Naive thymus-derived CD4-positive, alpha-beta T cell (primary cell): ENCODE measurements around the gene KIAA0232. TPM values are rescaled to one million over a fixed set of nuclear protein-coding genes. Genes with fewer than 3 reads are reported as not detected.

Experiments
- ATAC-seq: fragments of 150-1000 bp; cut with Tn5 transposase; 2 replicates; pipeline ENCODE4 v1.10.0; 2021; ENCODE audit warnings: mild to moderate bottlenecking, moderate library complexity
- CTCF ChIA-PET: fragments of 350-600 bp; sonication (Branson Sonifier 250); formaldehyde crosslinking; loops from one replicate; lab custom pipeline; 2021; ENCODE audit warnings: antibody characterized with exemption; lab: Charles Lee
- POLR2A ChIA-PET: fragments of 350-600 bp; sonication (Branson Sonifier 250); formaldehyde crosslinking; loops from one replicate; lab custom pipeline; 2021; ENCODE audit warnings: antibody characterized with exemption, inconsistent platforms; lab: Charles Lee
- DNase-seq, 9 donors: peaks; one replicate each; pipeline versions ENCODE4 v3.0.0 to v3.0.0-alpha.2; 2020 to 2022; ENCODE audit warnings: mixed read lengths in 1 of 9
- H3K27ac ChIP-seq: one replicate; pipeline ENCODE4 v1.7.0; 2013; ENCODE audit warnings: mild to moderate bottlenecking, low read depth, low read length, moderate library complexity
- H3K27me3 ChIP-seq, 2 donors: one replicate each; pipeline ENCODE4 v1.7.0; 2013; ENCODE audit warnings: low read length in 2 of 2, mild to moderate bottlenecking in 2 of 2, moderate library complexity in 2 of 2; ENCODE audit not compliant: control insufficient read depth in 2 of 2, insufficient read depth in 2 of 2
- H3K36me3 ChIP-seq, 3 experiments: 1 replicate in 2 of 3; 2 replicates in 1 of 3; pipeline ENCODE4 v1.7.0; 2013; ENCODE audit warnings: low read length in 3 of 3, mild to moderate bottlenecking in 3 of 3, moderate library complexity in 1 of 3; ENCODE audit not compliant: insufficient read depth in 3 of 3, control insufficient read depth in 2 of 3
- H3K4me1 ChIP-seq, 2 donors: one replicate each; pipeline ENCODE4 v1.7.0; 2013; ENCODE audit warnings: low read length in 2 of 2, mild to moderate bottlenecking in 2 of 2, moderate library complexity in 1 of 2; ENCODE audit not compliant: control insufficient read depth in 2 of 2, insufficient read depth in 2 of 2
- H3K4me3 ChIP-seq: 2 replicates; pipeline ENCODE4 v1.7.0; 2013; ENCODE audit warnings: mild to moderate bottlenecking, low read length
- H3K9me3 ChIP-seq, 3 experiments: 1 replicate in 2 of 3; 2 replicates in 1 of 3; pipeline ENCODE4 v1.7.0; 2013; ENCODE audit warnings: low read length in 3 of 3; ENCODE audit not compliant: control insufficient read depth in 2 of 3
- H3K27ac Mint-ChIP-seq, 9 donors: one replicate each; pipeline ENCODE4 v1.8.0; 2020 to 2022; ENCODE audit warnings: mixed read lengths in 9 of 9, mild to moderate bottlenecking in 8 of 9, moderate library complexity in 5 of 9, inconsistent platforms in 2 of 9
- H3K27me3 Mint-ChIP-seq, 5 donors: one replicate each; pipeline ENCODE4 v1.8.0; 2021 to 2022; ENCODE audit warnings: mixed read lengths in 5 of 5, mild to moderate bottlenecking in 1 of 5
- H3K36me3 Mint-ChIP-seq, 5 donors: one replicate each; pipeline ENCODE4 v1.8.0; 2020 to 2022; ENCODE audit warnings: mixed read lengths in 5 of 5, mild to moderate bottlenecking in 3 of 5, inconsistent platforms in 1 of 5
- H3K4me1 Mint-ChIP-seq, 7 donors: one replicate each; pipeline ENCODE4 v1.8.0; 2020 to 2022; ENCODE audit warnings: mixed read lengths in 7 of 7, mild to moderate bottlenecking in 3 of 7, inconsistent platforms in 1 of 7
- H3K4me3 Mint-ChIP-seq, 10 donors: one replicate each; pipeline ENCODE4 v1.8.0; 2020 to 2022; ENCODE audit warnings: mild to moderate bottlenecking in 10 of 10, mixed read lengths in 10 of 10, moderate library complexity in 6 of 10, inconsistent platforms in 2 of 10
- H3K9me3 Mint-ChIP-seq, 11 donors: one replicate each; pipeline ENCODE4 v1.8.0; 2020 to 2022; ENCODE audit warnings: mixed read lengths in 11 of 11, mild to moderate bottlenecking in 4 of 11, inconsistent platforms in 1 of 11, moderate library complexity in 1 of 11
- intact Hi-C, 2 donors: fragments of 100-400 bp; cut with micrococcal nuclease; formaldehyde crosslinking; loops; one replicate each; pipeline ENCODE4 v1.15.1; 2023
- polyA plus RNA-seq, 2 donors: library from polyadenylated mRNA; unstranded; fragments of 300-500 nt; fragmentation: Illumina TruSeq; gene quantifications; one replicate each; pipeline ENCODE4 v1.2.3, GENCODE V29; 2021
- total RNA-seq, 6 experiments: library from RNA in 5 of 6; stranded (reverse) in 5 of 6; gene quantifications; 1 replicate in 5 of 6; 2 replicates in 1 of 6; pipeline ENCODE4 v1.2.3 and lab custom pipeline; 2021 to 2026

Gene KIAA0232
- total and polyA plus RNA-seq, 7 experiments from 2014 or later: 12.0 to 24.2 (median 17.2) TPM

GRCh38 chr4:6892190-6892908 is 109.8 kb downstream of the KIAA0232 start:
- Histone ChIP-seq H3K27ac (no peak overlapping the region), H3K9me3 (no peaks in the 10 kb centered on the region), H3K4me1 (peaks cover 13 to 17% of the 10 kb centered on the region in 2 donors), H3K4me3 (peak overlapping the region; percentile 18), H3K27me3 (no peaks in the 10 kb centered on the region), H3K36me3 (no peaks in the 10 kb centered on the region)
- no peaks in the 10 kb centered on the region for H3K27me3 Mint-ChIP-seq
- ChIA-PET POLR2A (interaction anchor here (1.0 to 2.2 kb wide), 4 partner anchors 8 to 151 kb away, joined by 3 to 7 read pairs (median 3); partner anchors contain the start of genes TADA2B and TBC1D14), CTCF (interaction anchor here (0.9 to 1.4 kb wide), 4 partner anchors 12 to 92 kb away, joined by 3 to 5 read pairs (median 4); no protein-coding TSS in a partner anchor)
- ATAC-seq (peak; percentile 79), DNase-seq (peak in 2 of 9 donors; percentile 21 to 25)
- peaks cover 0 to 9% (median 0%) of the 10 kb centered on the region in 11 donors for H3K9me3 Mint-ChIP-seq
- intact Hi-C loops: loop anchor here in 1 of 2 donors (1.0 kb wide), 1 partner anchor 178 kb away; no protein-coding TSS in a partner anchor
- H3K27ac Mint-ChIP-seq: peak overlapping the region in 8 of 9 donors; percentile 51 to 90 (median 68)
- peaks cover 0 to 14% (median 0%) of the 10 kb centered on the region in 5 donors for H3K36me3 Mint-ChIP-seq
- peaks cover 13 to 41% (median 28%) of the 10 kb centered on the region in 7 donors for H3K4me1 Mint-ChIP-seq
- peak overlapping the region; percentile 10 to 72 (median 63) for H3K4me3 Mint-ChIP-seq

- intact Hi-C loops: loop anchor here in 1 of 2 donors (1.0 kb wide), 1 partner anchor 177 kb away; no protein-coding TSS in a partner anchor
- ATAC-seq (no peak), DNase-seq (no peak)
- ChIA-PET CTCF (interaction anchor here (0.7 to 1.4 kb wide), 4 partner anchors 12 to 168 kb away, joined by 3 to 5 read pairs (median 4); no protein-coding TSS in a partner anchor), POLR2A (interaction anchor here (1.4 to 2.2 kb wide), 2 partner anchors 16 to 151 kb away, joined by 3 to 7 read pairs; partner anchors contain the start of genes TADA2B and TBC1D14)
- no peaks in the 10 kb centered on the region for H3K36me3 ChIP-seq
- Mint-ChIP-seq H3K4me1 (peaks cover 13 to 43% (median 28%) of the 10 kb centered on the region in 7 donors), H3K9me3 (peaks cover 0 to 9% (median 0%) of the 10 kb centered on the region in 11 donors), H3K27ac (peak overlapping the region in 6 of 9 donors; percentile 62 to 83 (median 68)), H3K27me3 (no peaks in the 10 kb centered on the region), H3K36me3 (peaks cover 0 to 13% (median 0%) of the 10 kb centered on the region in 5 donors), H3K4me3 (peak overlapping the region in 5 of 10 donors; percentile 35 to 72 (median 66))
- no peak overlapping the region for H3K27ac ChIP-seq
- H3K4me1 ChIP-seq: peaks cover 13 to 17% of the 10 kb centered on the region in 2 donors
- no peak overlapping the region for H3K4me3 ChIP-seq
- H3K9me3 ChIP-seq: no peaks in the 10 kb centered on the region
- H3K27me3 ChIP-seq: no peaks in the 10 kb centered on the region
Measured at GRCh38 chr4:6892909-6893202, 110.3 kb downstream of the KIAA0232 start.

- no peak overlapping the region for H3K27ac ChIP-seq
Measured at GRCh38 chr4:6893449-6894085, 111.0 kb downstream of the KIAA0232 start.

GRCh38 chr4:6894086-6894478 is 111.6 kb downstream of the KIAA0232 start:
- Histone ChIP-seq H3K27ac (no peak overlapping the region), H3K4me3 (no peak overlapping the region), H3K4me1 (peaks cover 17 to 21% of the 10 kb centered on the region in 2 donors), H3K36me3 (no peaks in the 10 kb centered on the region), H3K9me3 (no peaks in the 10 kb centered on the region), H3K27me3 (no peaks in the 10 kb centered on the region)
- Mint-ChIP-seq H3K4me3 (no peak overlapping the region), H3K36me3 (peaks cover 0 to 13% (median 0%) of the 10 kb centered on the region in 5 donors), H3K27ac (peak overlapping the region in 6 of 9 donors; percentile 6 to 73 (median 54)), H3K4me1 (peaks cover 15 to 48% (median 34%) of the 10 kb centered on the region in 7 donors), H3K9me3 (peaks cover 0 to 9% (median 0%) of the 10 kb centered on the region in 11 donors), H3K27me3 (no peaks in the 10 kb centered on the region)
- ATAC-seq (no peak), DNase-seq (no peak)
- ChIA-PET POLR2A (interaction anchor here (0.6 to 1.4 kb wide), 3 partner anchors 9 to 149 kb away, joined by 3 to 4 read pairs (median 3); partner anchors contain the start of gene TADA2B), CTCF (no interaction called here)
- intact Hi-C loops: no loop called here

More at GRCh38 chr4:6893449-6894085, 111.0 kb downstream of the KIAA0232 start:
- Histone ChIP-seq H3K4me3 (no peak overlapping the region), H3K4me1 (peaks cover 13 to 17% of the 10 kb centered on the region in 2 donors), H3K27me3 (no peaks in the 10 kb centered on the region), H3K36me3 (no peaks in the 10 kb centered on the region), H3K9me3 (no peaks in the 10 kb centered on the region)
- intact Hi-C loops: no loop called here
- ATAC-seq: peak; percentile 60
- ChIA-PET POLR2A (interaction anchor here (0.6 to 2.2 kb wide), 5 partner anchors 10 to 150 kb away, joined by 3 to 7 read pairs (median 4); partner anchors contain the start of genes TADA2B and TBC1D14), CTCF (interaction anchor here (0.6 to 1.4 kb wide), 6 partner anchors 11 to 169 kb away, joined by 3 to 6 read pairs (median 4); no protein-coding TSS in a partner anchor)
- DNase-seq: no peak
- H3K4me1 Mint-ChIP-seq: peaks cover 13 to 43% (median 29%) of the 10 kb centered on the region in 7 donors
- peak overlapping the region in 8 of 9 donors; percentile 2 to 81 (median 53) for H3K27ac Mint-ChIP-seq
- no peaks in the 10 kb centered on the region for H3K27me3 Mint-ChIP-seq
- peaks cover 0 to 12% (median 0%) of the 10 kb centered on the region in 5 donors for H3K36me3 Mint-ChIP-seq
- H3K4me3 Mint-ChIP-seq: peak overlapping the region in 1 of 10 donors; percentile 46
- peaks cover 0 to 9% (median 0%) of the 10 kb centered on the region in 11 donors for H3K9me3 Mint-ChIP-seq

- H3K27ac ChIP-seq: no peak overlapping the region
- ChIA-PET POLR2A (interaction anchor here (0.5 to 1.2 kb wide), 2 partner anchors 8 to 10 kb away, joined by 3 read pairs; no protein-coding TSS in a partner anchor), CTCF (interaction anchor here (1.1 kb wide), 1 partner anchor 32 kb away, joined by 3 read pairs; no protein-coding TSS in a partner anchor)
- H3K9me3 Mint-ChIP-seq: peaks cover 0 to 9% (median 0%) of the 10 kb centered on the region in 11 donors
- intact Hi-C loops: no loop called here
- peak overlapping the region in 7 of 9 donors; percentile 0 to 77 (median 51) for H3K27ac Mint-ChIP-seq
- DNase-seq: no peak
- H3K9me3 ChIP-seq: no peaks in the 10 kb centered on the region
- H3K27me3 ChIP-seq: no peaks in the 10 kb centered on the region
- H3K27me3 Mint-ChIP-seq: no peaks in the 10 kb centered on the region
- H3K36me3 ChIP-seq: no peaks in the 10 kb centered on the region
- H3K4me1 Mint-ChIP-seq: peaks cover 21 to 55% (median 42%) of the 10 kb centered on the region in 7 donors
- ATAC-seq: no peak
- peaks cover 0 to 15% (median 0%) of the 10 kb centered on the region in 5 donors for H3K36me3 Mint-ChIP-seq
- peak overlapping the region in 1 of 10 donors; percentile 27 for H3K4me3 Mint-ChIP-seq
- peaks cover 24 to 27% of the 10 kb centered on the region in 2 donors for H3K4me1 ChIP-seq
- H3K4me3 ChIP-seq: no peak overlapping the region
Measured at GRCh38 chr4:6894528-6895498, 112.3 kb downstream of the KIAA0232 start.
